KBM-7 (cell line): Measurements from ENCODE around the gene PTCHD1.
A peak's percentile ranks its signal among the peaks of the same experiment; 100 is the strongest.

Experiments used
- DNase-seq: peaks from one replicate; pipeline ENCODE4 v3.0.0-alpha.2; 2015
- in situ Hi-C: fragments of 300-500 bp; cut with MboI; formaldehyde crosslinking; loops from 2 replicates; pipeline ENCODE4 v1.14.3; 2020; ENCODE audit warnings: low sequenced_read_pairs, low pct_unique_long_range_greater_than_20kb, mixed read lengths

The PTCHD1 gene

GRCh38 chrX:23334848-23335599 is at the start of gene PTCHD1:
PTCHD1 (plus strand) TSS chrX:23334849; CDS start chrX:23334876, 27 bp downstream.
- DNase-seq = no peak
- in situ Hi-C loops = no loop called here

GRCh38 chrX:23286731-23287130 is 47.9 kb upstream of the PTCHD1 start:
- in situ Hi-C loops = no loop called here
- no peak for DNase-seq

GRCh38 chrX:23287191-23287725 is 47.4 kb upstream of the PTCHD1 start:
- no peak for DNase-seq
- in situ Hi-C loops = no loop called here

- in situ Hi-C loops = no loop called here
- no peak for DNase-seq
These were observed 42.2 kb upstream of the PTCHD1 start for GRCh38 chrX:23292354-23292987.

- in situ Hi-C loops = no loop called here
- no peak for DNase-seq
These were observed 41.5 kb upstream of the PTCHD1 start for GRCh38 chrX:23292988-23293651.

GRCh38 chrX:23304881-23305280 is 29.8 kb upstream of the PTCHD1 start:
- no peak for DNase-seq
- in situ Hi-C loops = no loop called here

- no peak for DNase-seq
- in situ Hi-C loops = no loop called here
These were observed 22.9 kb upstream of the PTCHD1 start for GRCh38 chrX:23311731-23312130.

- in situ Hi-C loops = no loop called here
- no peak for DNase-seq
These were observed 22.5 kb upstream of the PTCHD1 start for GRCh38 chrX:23312136-23312535.

GRCh38 chrX:23317799-23318724 is 16.6 kb upstream of the PTCHD1 start:
- in situ Hi-C loops = no loop called here
- peak; percentile 70 for DNase-seq

- no peak for DNase-seq
- in situ Hi-C loops = no loop called here
These were observed 7.5 kb upstream of the PTCHD1 start for GRCh38 chrX:23327104-23327503.

GRCh38 chrX:23331701-23332100 is 2.9 kb upstream of the PTCHD1 start:
- in situ Hi-C loops = no loop called here
- no peak for DNase-seq

GRCh38 chrX:23332101-23332887 is 2.4 kb upstream of the PTCHD1 start:
- no peak for DNase-seq
- in situ Hi-C loops = no loop called here

GRCh38 chrX:23332888-23333821 is 1.5 kb upstream of the PTCHD1 start:
- no peak for DNase-seq
- in situ Hi-C loops = no loop called here

GRCh38 chrX:23333842-23334520 is 668 bp upstream of the PTCHD1 start:
- DNase-seq = no peak
- in situ Hi-C loops = no loop called here

- DNase-seq = no peak
- in situ Hi-C loops = no loop called here
These were observed 165 bp upstream of the PTCHD1 start for GRCh38 chrX:23334521-23334847.

- in situ Hi-C loops = no loop called here
These were observed 3.7 kb downstream of the PTCHD1 start for GRCh38 chrX:23338334-23338733.

GRCh38 chrX:23341452-23341851 is 6.8 kb downstream of the PTCHD1 start:
- no peak for DNase-seq
- in situ Hi-C loops = no loop called here

More at GRCh38 chrX:23338334-23338733, 3.7 kb downstream of the PTCHD1 start:
- no peak for DNase-seq
